Embryonic facial prominence (tissue), 1 donor: ENCODE data around the gene AK8.

Experiments
- DNase-seq: peaks from one replicate; pipeline ENCODE4 v3.0.0-alpha.2; 2016; ENCODE audit errors: extremely low spot score

The AK8 gene

DNA sequence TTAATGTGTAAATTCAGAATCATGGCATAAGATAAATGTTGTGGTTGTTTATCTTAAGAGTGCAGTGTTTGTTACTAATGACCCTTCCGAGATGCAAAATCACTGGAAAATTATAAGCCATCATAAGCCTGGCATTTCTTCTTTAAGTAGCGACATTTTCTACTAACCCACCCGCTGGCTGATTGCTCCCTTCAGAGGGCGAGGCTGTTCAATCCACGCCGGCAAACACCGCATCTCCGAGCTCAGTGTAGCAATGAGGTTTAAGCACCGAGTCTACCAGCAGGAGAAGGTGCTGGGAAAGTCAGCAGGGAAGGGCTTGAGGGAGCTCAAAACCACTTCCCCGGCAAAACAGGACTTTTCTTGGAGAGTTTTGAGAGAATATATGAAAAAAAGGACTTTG, 52.7 kb downstream of the AK8 start:
- DNase-seq: no peak

- no peak for DNase-seq
These were observed 53.1 kb downstream of the AK8 start for GRCh38 chr9:132824951-132825350.

DNA sequence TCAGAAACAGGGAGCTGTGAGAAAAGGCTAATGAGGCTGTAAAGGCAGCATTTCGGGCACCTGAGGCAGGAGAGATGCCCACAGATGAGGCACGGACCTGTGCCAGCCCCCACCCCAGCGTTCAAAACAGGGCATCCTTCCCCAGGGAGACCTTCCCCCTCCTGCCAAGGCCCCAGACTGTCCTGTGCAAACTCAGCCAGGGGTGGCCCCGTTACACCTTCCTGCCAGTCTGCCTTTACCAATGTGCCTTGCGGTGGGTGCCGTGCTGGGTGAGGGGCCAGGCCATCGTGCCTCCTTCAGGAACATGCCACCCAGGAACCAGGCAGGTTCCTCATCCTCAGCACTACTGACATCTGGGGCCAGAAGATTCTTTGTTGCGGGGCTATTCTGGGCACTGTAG, 53.9 kb downstream of the AK8 start:
- no peak for DNase-seq

DNA sequence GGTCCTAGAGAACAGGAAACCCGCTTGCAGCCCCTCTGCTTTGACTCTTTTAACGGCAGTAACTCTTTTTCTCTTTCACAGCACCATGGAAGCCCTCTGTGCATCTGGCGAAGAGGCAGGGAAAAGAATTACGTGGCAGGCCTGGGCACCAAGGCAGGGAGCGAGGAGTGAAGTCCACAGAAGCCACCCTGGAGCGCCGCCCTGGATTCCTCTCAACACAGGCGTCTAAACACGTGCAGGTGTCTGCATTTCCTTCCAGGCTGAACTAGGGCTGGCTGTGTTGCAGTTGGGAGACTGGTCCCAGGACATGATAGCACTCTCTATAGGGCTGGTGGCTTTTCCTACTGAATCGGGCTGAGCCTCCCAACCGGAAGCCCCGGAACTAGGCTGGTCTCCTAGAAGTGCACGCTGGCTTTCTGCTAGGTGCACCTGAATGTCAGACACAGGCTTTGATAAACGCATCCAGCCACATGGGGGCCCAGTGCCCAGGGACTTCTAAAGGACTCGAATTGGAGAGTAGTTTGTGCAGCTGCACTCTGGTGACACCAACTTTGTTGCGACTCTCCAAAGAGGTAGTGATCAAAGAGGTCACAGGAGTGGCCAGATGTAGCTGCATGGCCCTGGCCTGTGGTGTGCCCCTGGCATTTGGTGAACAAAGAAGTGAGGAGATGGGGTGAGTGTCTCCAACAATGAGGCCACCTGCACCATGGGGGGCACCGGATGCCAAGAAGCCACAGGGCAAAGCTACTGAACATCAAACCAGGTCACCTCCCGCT, 54.5 kb downstream of the AK8 start:
- DNase-seq: no peak

DNA sequence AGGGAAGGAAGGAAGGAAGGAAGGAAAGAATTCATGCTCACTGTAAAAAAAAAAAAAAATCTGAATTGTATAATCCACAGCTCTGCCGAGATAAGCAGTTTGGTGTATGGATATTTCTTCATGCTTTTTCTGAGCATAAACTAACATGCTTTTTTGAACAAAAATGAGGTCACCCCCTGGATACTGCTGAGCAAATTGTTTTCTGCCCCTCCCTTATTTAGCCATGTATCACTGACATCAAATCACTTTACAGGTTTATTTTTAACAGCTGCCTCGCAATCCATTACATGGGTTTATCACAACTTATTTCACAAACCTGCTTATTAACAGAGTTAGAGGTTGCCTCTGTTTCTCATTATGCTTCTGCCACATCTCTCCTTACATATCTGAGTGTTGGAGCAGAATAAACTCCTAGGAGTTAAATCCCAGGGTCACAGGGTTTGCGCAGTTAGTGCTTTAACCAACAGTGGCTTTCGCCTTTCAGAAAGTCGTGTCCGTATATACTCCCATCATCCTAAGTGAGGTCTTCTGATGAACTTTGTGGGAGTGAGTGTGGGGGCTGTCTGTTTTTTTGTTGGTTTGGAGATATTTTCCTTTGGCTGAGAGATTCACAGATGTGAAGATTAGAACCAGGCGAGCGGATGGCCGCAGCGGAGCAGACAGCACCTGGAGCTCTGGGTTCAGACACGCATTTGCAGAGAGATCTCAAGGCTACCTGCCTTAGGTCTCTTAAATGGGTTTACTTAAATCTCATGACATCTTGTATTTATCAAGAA, 57.7 kb downstream of the AK8 start:
- no peak for DNase-seq

- no peak for DNase-seq
These were observed 59.5 kb downstream of the AK8 start for GRCh38 chr9:132818588-132818987.

GRCh38 chr9:132814937-132815336, 63.1 kb downstream of the AK8 start:
- no peak for DNase-seq

DNA sequence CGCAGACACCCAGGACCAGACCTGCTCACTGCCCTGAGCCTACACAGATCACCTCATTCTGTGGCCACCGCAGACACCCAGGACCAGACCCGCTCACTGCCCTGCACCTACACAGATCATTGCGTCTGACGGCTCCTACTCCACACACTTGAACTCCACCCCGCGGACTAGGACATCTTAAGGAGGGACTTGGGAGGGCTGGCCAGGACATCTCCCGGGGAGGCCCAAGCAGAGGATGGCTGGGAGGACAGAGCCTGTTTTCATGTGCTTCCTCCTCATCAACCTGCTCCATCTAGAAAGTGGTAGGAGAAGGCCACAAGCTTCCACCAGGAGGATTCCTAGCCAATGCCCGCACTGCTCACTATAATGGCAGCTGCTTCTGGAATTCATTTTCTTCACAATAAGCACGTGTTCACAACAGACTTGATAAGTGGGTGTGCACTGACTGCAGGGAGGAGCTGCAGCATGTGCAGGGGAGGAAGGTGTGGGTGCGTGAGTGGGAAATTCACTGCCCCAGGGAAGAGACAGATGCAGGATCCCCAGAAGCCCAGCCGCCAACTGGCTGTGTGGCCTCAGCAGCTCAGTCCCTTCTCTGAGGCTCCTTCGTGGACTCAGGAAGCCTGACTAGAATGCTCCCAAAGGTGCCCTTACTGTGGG, 64.8 kb downstream of the AK8 start:
- DNase-seq: no peak

DNA sequence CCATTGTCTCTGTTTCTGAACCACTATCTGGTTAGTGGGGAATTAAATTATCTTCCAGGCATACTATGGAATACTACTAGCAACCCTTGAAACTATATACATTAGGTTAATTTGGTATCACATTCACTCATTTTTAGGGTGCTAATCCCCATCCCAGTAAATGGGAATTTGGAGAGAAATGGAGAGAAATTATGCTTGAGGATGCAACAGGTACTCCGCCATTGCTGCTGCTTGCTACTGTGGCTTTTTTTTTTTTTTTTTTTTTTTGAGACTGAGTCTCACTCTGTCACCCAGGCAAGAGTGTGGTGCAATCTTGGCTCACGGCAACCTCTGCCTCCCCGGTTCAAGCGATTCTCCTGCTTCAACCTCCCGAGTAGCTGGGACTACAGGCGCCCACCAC, 66.1 kb downstream of the AK8 start:
- no peak for DNase-seq

GRCh38 chr9:132810314-132810713, 67.8 kb downstream of the AK8 start:
- no peak for DNase-seq

- DNase-seq: no peak
These were observed 68.3 kb downstream of the AK8 start for GRCh38 chr9:132809677-132810271.

DNA sequence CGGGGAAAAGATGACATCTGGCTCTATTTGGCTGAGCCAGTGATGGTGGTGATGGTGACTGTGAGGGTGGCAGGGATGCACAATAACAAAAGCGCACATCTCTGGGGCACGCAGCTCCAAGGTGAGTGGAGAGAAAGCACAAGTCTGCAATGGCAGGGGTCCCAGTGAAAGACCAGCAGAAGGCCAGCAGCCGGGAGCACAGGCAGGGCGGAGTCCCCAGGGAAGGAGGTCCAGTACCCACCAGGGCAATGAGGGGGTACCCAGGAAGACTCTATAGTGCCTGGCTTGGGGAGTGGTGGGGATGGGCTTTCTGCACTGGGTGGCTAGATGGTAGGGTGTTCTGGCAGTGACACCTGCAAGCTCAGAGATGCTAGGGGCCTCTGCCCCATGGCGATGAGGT, 69.4 kb downstream of the AK8 start:
- DNase-seq: no peak

GRCh38 chr9:132806723-132807421, 71.2 kb downstream of the AK8 start:
- no peak for DNase-seq

DNA sequence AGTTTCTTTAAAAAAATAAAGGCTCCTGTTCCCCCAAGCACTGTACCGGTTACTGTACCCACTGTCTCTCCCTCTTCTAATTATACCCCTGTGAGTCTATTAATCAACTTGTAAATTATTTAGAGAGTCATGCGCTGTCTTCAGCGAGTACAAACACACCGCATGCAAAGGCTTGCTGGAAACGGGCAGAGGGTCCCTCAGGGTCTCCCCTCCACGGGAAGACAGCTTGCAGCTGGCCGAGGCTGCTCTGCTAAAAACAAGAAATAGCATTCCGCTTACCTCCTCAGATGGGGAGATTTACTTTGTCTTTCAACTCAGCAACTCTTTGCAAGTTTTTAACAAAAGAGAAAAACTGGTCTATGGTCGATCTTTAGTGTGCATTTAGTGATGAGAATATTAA, 71.8 kb downstream of the AK8 start:
- no peak for DNase-seq

- DNase-seq: no peak
These were observed 73.3 kb downstream of the AK8 start for GRCh38 chr9:132804576-132805295.

GRCh38 chr9:132802121-132802795, 75.8 kb downstream of the AK8 start:
- DNase-seq: no peak

GRCh38 chr9:132801659-132802058, 76.4 kb downstream of the AK8 start:
- DNase-seq: no peak

- peak; percentile 27 for DNase-seq
These were observed 77.9 kb downstream of the AK8 start for GRCh38 chr9:132800038-132800648.

GRCh38 chr9:132798817-132799790, 79.0 kb downstream of the AK8 start:
- DNase-seq: no peak
